Panc1 (cell line): ENCODE data around the gene ANTXR1.

Source experiments
- CTCF ChIP-seq: fragments of 450-650 bp; IDR thresholded peaks from 2 replicates; pipeline ENCODE4 v1.5.1; 2017; ENCODE audit warnings: mild to moderate bottlenecking
- POLR2AphosphoS5 ChIP-seq: IDR thresholded peaks from 2 replicates; pipeline ENCODE4 v1.6.1; 2012; ENCODE audit warnings: mild to moderate bottlenecking, low read depth, low read length, moderate library complexity
- SIN3A ChIP-seq: IDR thresholded peaks from 2 replicates; pipeline ENCODE4 v1.6.1; 2012; ENCODE audit warnings: low read depth, mild to moderate bottlenecking, low read length, moderate library complexity, borderline replicate concordance; ENCODE audit not compliant: insufficient read depth
- TCF7L2 ChIP-seq: IDR thresholded peaks from 2 replicates; pipeline ENCODE4 v1.6.1; 2011; ENCODE audit warnings: mild to moderate bottlenecking, low read depth, low read length, inconsistent platforms
- TF ChIP-seq, protein P1 (sequence below), 2 experiments: IDR thresholded peaks; 2 replicates each; pipeline ENCODE4 v1.6.1; 2011 to 2012; ENCODE audit warnings: low read depth in 2 of 2, control low read depth in 1 of 2, low read length in 1 of 2, mild to moderate bottlenecking in 1 of 2, moderate library complexity in 1 of 2; ENCODE audit not compliant: insufficient read depth in 1 of 2

DNA sequence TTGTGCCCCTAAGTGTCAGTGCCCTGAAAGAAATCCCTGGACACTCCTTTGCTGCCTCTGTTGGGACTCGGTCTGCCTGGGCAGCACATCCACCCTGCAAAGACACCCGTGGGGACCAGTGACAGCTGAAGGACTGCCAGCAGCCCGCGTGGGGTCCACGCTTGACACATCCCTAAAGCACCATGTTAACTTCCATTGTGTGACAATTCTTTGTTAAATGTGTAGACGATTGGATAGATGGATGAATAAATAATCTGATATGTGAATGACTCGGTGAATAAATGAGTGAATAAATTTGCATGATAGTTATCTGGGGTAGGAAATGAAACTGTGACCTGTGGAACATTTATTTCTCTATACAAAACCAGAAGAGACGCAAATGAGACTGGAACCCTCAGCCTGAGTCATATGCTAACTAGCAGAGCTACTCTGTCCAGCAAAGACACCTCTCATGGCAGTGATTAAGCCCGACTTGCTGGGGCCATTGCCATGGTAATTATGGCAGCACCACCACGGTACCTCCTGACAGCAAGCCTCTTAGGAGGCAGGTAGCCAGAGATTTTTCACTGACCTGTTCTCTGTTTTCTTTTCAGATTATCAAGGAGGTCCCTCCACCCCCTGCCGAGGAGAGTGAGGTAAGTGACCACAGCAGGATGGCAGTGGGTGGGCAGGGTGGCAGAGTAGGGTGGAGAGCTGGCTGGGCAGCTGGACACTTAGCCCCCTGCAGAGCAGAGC, 156.8 kb downstream of the ANTXR1 start:
- TF ChIP-seq CTCF (no peak), POLR2AphosphoS5 (no peak), SIN3A (no peak), TCF7L2 (no peak)
- TF ChIP-seq, protein P1, sequence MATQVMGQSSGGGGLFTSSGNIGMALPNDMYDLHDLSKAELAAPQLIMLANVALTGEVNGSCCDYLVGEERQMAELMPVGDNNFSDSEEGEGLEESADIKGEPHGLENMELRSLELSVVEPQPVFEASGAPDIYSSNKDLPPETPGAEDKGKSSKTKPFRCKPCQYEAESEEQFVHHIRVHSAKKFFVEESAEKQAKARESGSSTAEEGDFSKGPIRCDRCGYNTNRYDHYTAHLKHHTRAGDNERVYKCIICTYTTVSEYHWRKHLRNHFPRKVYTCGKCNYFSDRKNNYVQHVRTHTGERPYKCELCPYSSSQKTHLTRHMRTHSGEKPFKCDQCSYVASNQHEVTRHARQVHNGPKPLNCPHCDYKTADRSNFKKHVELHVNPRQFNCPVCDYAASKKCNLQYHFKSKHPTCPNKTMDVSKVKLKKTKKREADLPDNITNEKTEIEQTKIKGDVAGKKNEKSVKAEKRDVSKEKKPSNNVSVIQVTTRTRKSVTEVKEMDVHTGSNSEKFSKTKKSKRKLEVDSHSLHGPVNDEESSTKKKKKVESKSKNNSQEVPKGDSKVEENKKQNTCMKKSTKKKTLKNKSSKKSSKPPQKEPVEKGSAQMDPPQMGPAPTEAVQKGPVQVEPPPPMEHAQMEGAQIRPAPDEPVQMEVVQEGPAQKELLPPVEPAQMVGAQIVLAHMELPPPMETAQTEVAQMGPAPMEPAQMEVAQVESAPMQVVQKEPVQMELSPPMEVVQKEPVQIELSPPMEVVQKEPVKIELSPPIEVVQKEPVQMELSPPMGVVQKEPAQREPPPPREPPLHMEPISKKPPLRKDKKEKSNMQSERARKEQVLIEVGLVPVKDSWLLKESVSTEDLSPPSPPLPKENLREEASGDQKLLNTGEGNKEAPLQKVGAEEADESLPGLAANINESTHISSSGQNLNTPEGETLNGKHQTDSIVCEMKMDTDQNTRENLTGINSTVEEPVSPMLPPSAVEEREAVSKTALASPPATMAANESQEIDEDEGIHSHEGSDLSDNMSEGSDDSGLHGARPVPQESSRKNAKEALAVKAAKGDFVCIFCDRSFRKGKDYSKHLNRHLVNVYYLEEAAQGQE (IDR thresholded peaks at IDR 0.05; ENCODE audit: insufficient read depth in 1 of 2, low read depth in 2 of 2, low read length in 1 of 2): no peak
